Amniotic epithelial cell (primary cell): ENCODE results near the gene NCLN.
"Not testable (repeated sequence)": the region's sequence is repeated elsewhere in the genome, so short reads cannot be mapped to it uniquely, and the experiment has no call there.

Source experiments
- DNase-seq: peaks from one replicate; pipeline ENCODE4 v3.0.0-alpha.2; 2010; ENCODE audit warnings: low read depth

Gene NCLN

DNA sequence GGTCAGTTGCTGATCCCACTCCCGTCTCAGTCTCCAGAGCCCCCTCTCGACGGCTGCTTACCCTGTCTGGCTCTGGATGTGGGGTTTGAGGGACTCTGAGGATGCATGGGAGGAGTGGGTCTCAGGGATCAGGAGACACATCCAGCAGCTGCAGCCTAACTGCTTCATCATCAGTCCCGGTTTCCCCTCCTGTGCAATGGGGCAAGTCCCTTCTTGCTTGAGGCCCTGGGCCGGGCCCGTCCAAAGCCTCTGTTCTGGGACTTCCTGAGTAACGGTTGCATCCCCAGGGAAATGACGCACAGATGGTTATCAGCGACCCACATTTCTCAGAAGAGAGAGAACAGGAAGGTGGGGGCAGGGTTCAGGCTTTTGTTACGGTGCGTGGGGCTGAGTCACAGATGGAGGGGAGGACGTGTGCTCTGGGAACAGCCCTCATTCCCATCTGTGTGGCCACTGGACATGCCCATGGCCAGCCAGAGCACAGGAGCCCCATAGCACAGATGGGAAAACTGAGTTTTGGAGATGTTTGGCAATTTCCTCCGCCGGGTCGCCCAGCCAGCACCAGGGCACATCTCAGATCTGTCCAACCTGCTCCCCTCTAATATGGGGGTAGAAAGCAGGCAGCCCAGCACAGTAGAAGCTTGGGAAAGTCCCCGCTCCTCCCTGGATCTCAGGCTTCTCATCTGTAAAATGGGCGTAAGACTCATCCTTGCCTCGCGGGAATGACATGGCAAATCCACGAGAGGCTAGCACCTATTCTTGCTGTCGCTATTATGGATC lies 30.6 kb upstream of the NCLN start:
- DNase-seq, result peak; percentile 99

DNA sequence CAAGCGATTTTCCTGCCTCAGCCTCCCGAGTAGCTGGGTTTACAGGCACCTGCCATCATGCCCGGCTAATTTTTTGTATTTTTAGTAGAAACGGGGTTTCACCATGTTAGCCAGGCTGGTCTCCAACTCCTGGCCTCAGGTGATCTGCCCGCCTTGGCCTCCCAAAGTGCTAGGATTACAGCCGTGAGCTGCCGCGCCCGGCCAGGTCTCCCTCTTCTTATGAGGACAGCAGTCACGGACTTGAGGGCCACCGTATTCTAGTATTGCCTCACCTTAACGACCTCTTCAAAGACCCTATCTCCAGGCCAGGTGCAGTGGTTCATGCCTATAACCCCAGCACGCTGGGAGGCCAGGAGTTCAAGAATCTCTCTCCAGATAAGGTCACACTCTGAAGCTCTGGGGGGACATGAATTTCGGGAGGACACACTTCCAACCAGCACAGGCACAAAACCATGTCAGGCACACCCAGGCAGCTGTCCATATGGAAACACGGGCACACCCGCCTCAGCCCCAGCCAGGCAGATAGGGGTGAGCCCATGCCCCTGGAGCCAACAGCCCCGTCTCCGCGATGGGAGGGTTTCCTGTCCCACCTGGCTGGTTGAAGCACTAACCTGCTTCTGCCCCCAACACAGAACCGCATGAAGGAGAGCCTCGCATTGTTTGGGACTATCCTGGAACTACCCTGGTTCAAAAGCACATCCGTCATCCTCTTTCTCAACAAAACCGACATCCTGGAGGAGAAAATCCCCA lies 28.5 kb upstream of the NCLN start:
- DNase-seq, result no peak

DNA sequence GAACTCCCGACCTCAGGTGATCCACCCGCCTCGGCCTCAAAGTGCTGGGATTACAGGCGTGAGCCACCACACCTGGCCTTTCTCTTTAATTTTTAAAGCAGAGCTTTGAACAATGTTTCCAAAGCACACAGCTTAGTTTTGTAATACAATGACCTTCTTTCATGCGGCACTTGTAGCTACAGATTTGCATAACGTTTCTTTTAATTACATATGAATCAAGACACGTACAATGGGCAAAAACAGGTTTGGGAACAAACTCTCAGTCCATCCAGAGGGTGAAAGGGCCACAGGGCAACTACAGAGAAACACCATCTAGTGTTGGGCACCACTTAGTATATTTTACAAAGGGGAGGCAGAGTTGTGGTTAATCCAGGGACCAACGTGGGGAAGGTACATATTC lies 26.2 kb upstream of the NCLN start:
- DNase-seq, result no peak

DNA sequence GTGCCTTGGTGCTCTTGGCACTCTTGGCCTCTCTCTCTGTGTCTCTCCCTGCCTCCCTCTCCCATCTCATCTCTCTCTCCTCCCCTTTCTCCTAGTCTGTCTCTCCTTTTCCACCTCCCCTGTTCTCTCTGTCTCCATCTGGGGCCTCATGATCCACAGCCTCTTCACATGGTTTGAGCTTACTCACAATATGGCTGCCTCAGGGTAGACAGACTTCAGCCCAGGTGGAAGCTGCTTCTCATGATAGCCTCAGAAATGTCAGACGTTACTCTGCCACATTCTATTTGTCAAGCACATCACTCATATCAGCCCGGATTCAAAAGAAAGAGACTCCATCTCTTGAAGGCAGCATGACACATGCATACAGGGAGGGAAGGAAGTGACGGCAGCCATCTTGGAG lies 25.5 kb upstream of the NCLN start:
- no peak for DNase-seq

DNA sequence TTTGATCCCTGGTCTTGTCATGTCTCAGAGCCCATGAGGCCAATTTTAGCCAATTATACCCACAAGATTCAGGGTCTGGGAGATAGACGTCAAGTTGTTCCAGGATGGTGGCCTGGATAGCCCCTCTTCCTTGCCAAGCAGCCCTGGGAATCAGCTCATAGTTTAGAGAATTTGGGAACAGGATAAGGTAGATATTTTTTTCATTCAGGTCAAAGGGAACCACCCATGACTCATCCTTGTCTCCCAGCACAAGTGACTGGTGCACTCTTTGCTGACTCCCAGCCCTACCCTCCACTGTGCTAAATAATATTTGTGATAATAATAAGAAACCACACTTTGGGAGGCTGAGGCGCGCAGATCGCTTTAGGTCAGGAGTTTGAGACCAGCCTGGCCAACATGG lies 24.3 kb upstream of the NCLN start:
- DNase-seq, result peak; percentile 22

DNA sequence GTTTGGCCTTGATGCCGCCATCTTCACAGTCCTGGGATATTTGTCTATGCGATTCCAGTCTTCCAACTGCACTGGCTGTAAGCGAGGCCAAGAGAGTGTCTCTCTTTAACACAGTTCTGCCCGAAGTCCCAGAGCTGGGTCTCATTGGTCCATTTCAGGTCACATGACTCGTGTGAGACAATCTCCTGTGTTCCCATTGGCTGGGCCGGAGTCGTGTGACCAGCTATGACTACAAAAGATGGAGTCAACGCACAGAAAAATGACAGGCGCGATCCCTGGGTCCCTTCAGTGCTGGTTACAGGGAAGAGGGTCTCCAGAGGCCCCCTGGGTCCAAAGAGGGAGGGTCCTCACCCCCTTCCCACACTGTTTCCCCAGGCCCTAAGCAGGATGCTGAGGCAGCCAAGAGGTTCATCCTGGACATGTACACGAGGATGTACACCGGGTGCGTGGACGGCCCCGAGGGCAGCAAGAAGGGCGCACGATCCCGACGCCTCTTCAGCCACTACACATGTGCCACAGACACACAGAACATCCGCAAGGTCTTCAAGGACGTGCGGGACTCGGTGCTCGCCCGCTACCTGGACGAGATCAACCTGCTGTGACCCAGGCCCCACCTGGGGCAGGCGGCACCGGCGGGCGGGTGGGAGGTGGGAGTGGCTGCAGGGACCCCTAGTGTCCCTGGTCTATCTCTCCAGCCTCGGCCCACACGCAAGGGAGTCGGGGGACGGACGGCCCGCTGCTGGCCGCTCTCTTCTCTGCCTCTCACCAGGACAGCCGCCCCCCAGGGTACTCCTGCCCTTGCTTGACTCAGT lies 23.1 kb upstream of the NCLN start:
- DNase-seq, result peak; percentile 28

DNA sequence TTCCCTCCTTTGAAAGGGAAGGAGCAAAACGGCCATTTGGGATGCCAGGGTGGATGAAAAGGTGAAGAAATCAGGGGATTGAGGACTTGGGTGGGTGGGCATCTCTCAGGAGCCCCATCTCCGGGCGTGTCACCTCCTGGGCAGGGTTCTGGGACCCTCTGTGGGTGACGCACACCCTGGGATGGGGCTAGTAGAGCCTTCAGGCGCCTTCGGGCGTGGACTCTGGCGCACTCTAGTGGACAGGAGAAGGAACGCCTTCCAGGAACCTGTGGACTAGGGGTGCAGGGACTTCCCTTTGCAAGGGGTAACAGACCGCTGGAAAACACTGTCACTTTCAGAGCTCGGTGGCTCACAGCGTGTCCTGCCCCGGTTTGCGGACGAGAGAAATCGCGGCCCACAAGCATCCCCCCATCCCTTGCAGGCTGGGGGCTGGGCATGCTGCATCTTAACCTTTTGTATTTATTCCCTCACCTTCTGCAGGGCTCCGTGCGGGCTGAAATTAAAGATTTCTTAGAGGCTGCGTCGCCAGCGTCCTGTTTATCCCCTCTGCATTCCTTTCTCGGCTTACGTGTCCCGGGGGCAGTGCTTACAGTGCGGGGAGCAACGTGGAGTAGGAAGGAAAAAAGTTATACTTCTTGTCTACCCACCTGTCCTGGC lies 22.4 kb upstream of the NCLN start:
- DNase-seq, result peak; percentile 28

DNA sequence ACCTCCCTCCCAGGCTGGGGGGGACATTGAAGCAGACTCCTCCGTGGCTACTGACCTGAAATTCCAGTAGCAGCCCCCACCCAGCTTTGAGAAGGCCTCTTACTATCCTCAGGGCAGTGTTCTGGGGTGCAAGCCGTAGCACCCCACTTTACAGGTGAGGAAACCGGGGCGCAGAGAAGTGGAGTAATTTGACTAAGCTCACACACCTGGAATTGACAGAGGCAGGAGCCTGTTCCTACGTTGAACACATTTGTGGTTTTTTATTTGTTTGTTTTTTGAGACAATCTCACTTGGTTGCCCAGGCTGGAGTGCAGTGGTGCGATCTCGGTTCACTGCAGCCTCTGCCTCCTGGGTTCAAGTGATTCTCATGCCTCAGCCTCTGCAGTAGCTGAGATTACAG lies 21.8 kb upstream of the NCLN start:
- DNase-seq, result no peak

DNA sequence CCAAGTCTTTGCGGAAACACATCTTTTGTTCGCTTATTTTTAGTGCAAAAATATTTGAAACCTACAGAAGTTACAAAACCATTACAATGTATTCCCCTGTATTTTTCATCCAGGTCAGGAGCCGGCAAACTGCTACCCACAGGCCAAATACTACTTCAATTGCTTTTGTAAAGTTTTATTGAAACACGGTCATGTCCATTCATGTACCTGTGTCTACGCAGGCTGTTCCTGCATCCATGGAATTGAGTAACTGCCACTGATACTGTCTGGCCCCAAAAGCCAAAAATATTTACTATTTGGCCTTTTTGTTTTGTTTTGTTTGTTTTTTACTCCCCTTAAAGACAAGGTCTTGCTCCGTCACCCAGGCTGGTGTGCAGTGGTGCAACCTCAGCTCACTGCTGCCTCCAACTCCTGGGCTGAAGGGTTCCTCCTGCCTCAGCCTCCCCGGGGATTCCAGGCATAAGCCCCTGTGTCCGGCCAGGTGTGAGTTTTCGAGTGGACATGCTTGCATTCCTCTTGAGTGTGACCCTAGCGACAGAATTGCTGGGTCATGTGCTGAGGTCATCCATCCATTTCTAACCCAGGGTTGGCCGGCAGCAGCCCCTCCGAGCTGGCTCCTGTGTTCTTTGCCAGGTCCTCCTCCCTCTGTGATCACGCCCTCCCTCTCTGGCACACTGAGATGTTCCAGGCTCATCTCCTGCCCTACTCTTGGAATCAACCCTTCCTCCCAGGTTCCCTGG lies 18.0 kb upstream of the NCLN start:
- no peak for DNase-seq

DNA sequence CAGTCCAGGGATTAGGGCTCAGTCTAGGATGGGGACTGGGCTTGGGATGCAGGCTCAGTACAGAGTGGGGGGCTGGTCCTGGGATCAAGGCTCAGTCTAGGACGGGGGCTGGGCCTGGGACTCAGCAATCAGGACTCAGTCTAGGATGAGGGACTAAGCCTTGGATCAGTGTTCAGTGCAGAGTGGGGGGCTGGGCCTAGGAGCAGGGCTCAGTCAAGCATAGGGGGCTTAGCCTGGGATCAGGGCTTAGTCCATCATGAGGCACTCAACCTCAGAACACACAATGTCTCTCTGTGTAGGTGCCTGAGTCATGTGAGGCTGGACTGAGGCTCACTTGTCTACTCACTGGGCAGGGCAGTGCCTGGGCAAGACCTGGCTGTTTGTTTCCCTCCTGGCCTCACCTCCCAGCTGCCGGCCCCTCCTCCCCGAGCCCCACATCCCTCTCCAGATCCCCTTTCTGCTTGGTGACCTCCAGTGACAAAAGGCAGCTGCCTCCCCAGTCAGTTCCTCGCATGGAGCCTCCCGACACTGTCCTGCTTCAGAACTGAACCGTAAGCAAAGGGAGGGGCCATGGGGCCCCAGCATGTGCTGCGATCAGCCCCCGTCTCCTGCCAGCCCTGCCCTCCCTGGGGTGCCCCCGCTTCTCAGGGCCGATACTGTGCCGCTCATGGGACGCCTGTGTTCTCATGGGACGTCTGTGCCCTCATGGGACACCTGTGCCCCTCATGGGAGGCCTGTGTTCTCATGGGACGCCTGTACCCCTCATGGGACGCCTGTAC lies 13.6 kb upstream of the NCLN start:
- DNase-seq, result no peak

DNA sequence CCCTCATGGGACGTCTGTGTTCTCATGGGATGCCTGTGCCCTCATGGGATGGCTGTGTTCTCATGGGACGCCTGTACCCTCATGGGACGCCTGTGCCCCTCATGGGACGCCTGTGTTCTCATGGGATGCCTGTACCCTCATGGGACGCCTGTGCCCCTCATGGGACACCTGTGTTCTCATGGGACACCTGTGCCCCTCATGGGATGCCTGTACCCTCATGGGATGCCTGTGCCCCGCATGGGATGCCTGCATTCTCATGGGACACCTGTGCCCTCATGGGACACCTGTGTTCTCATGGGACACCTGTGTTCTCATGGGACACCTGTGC lies 13.1 kb upstream of the NCLN start:
- DNase-seq, result not testable (repeated sequence)

DNA sequence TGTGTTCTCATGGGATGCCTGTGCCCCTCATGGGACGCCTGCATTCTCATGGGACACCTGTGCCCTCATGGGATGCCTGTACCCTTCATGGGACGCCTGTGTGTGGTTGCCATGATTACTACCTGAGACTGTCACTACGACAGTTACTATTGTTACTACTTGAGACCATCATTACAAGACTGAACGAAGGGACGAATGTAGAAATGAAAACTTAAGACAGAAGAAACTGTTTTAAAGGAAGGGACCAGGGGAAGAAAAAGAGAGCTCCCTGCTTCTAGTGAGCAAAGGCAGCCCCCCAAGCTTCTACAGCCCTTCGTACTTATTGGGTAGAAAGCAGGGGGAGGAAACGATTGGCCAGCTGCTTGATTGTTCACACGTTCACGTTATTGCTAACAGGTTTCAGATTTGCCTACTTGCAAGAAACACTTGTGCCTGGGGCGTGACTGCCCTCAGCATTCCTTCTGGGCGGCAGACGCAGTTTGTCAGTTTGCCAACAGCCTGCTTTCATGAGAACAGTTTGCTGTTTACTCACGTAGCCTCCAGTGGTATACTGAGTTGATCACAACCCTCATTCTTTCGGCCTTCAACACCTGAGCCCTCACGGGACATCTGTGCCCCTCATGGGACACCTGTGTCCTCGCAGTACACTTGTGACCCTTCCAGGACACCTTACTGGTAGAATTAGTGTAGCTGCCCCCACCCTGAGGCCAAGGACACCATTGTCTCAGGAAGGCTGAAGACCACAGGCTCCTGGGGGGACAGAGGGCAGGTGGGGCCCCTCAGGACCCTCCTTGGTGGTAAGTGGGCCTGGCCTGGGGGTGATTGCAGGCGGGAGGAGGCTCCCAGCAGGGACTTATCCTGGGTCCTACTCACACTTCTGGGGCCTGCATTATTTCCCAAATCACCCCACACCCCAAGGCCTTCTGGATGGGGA lies 9.7 kb upstream of the NCLN start:
- peak; percentile 43 for DNase-seq

DNA sequence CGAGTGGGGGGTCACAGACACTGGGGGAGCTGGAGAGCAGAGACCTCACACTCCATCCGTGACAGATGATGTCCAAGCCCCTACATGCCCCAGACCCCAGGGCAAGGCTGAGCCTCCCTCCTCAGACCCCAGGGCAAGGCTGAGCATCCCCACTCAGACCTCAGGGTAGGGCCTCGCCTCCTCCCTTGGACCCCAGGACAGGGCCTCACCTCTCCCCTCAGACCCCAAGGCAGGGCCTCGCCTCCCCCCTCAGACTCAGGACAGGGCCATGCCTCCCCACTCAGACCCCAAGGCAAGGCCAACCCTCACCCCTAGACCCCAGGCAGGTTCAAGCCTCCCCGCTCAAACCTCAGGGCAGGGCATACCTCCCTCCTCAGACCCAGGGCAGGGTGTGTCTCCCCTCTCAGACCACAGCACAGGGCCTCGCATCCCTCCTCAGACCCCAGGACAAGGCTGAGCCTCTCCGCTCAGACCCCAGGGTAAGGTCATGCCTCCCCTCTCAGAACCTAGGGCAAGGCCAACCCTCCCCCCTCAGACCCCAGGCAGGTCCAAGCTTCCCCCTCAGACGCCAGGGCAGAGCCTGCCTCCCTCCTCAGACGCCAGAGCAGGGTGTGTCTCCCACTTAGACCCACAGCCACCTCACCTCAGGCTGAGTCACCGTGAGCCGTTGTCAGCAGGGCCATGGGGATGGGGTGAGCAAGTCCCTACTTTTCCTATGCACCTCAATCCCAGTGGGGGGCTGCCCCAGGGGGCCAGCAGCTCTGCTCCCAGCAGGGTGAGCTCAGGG lies 8.8 kb upstream of the NCLN start:
- no peak for DNase-seq

DNA sequence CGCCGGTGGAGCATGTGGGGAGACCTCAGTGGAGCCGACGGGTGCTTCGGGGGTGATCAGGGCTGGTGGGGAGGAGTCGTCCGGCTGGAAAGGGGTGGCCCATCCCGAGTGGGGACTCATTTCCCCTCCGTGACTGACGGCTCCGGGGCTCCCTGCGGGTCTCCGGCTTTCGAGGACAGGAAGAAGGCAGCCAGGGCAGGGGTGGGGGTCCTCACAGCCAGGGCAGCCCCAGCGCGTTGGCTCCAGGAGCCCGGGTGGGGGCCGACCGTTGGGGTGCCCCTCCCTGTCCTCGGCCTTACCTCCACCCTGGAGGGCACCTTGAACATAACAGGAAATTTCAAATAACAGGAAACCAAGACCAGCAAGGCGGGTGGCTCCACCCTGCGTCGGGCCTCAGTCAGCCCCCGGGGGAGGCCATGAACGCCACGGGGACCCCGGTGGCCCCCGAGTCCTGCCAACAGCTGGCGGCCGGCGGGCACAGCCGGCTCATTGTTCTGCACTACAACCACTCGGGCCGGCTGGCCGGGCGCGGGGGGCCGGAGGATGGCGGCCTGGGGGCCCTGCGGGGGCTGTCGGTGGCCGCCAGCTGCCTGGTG lies 7.3 kb upstream of the NCLN start, which contains the start of gene S1PR4:
Gene S1PR4 (plus strand): TSS at position 393 of the 596 bp plus-strand sequence. CDS start 24 bp downstream, at position 417.
- no peak for DNase-seq

DNA sequence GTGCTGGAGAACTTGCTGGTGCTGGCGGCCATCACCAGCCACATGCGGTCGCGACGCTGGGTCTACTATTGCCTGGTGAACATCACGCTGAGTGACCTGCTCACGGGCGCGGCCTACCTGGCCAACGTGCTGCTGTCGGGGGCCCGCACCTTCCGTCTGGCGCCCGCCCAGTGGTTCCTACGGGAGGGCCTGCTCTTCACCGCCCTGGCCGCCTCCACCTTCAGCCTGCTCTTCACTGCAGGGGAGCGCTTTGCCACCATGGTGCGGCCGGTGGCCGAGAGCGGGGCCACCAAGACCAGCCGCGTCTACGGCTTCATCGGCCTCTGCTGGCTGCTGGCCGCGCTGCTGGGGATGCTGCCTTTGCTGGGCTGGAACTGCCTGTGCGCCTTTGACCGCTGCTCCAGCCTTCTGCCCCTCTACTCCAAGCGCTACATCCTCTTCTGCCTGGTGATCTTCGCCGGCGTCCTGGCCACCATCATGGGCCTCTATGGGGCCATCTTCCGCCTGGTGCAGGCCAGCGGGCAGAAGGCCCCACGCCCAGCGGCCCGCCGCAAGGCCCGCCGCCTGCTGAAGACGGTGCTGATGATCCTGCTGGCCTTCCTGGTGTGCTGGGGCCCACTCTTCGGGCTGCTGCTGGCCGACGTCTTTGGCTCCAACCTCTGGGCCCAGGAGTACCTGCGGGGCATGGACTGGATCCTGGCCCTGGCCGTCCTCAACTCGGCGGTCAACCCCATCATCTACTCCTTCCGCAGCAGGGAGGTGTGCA lies 6.6 kb upstream of the NCLN start:
- no peak for DNase-seq

DNA sequence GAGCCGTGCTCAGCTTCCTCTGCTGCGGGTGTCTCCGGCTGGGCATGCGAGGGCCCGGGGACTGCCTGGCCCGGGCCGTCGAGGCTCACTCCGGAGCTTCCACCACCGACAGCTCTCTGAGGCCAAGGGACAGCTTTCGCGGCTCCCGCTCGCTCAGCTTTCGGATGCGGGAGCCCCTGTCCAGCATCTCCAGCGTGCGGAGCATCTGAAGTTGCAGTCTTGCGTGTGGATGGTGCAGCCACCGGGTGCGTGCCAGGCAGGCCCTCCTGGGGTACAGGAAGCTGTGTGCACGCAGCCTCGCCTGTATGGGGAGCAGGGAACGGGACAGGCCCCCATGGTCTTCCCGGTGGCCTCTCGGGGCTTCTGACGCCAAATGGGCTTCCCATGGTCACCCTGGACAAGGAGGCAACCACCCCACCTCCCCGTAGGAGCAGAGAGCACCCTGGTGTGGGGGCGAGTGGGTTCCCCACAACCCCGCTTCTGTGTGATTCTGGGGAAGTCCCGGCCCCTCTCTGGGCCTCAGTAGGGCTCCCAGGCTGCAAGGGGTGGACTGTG lies 5.9 kb upstream of the NCLN start:
- DNase-seq, result no peak
